GM12873 (cell line): ENCODE data around the gene SRPK2.

Source experiments
- CTCF ChIP-seq: IDR thresholded peaks from 2 replicates; pipeline ENCODE4 v1.5.1; 2012; ENCODE audit warnings: low read depth, mild to moderate bottlenecking, moderate library complexity, low read length, control low read depth; ENCODE audit not compliant: insufficient read depth; ENCODE audit errors: missing control alignments

Gene SRPK2

GRCh38 chr7:105408791-105409410 is 20.2 kb upstream of the SRPK2 start:
- TF ChIP-seq CTCF = no peak

- no peak for TF ChIP-seq CTCF
These were observed 14.4 kb upstream of the SRPK2 start for GRCh38 chr7:105403128-105403527.

- TF ChIP-seq CTCF = no peak
These were observed 13.7 kb upstream of the SRPK2 start for GRCh38 chr7:105402221-105403095.

DNA sequence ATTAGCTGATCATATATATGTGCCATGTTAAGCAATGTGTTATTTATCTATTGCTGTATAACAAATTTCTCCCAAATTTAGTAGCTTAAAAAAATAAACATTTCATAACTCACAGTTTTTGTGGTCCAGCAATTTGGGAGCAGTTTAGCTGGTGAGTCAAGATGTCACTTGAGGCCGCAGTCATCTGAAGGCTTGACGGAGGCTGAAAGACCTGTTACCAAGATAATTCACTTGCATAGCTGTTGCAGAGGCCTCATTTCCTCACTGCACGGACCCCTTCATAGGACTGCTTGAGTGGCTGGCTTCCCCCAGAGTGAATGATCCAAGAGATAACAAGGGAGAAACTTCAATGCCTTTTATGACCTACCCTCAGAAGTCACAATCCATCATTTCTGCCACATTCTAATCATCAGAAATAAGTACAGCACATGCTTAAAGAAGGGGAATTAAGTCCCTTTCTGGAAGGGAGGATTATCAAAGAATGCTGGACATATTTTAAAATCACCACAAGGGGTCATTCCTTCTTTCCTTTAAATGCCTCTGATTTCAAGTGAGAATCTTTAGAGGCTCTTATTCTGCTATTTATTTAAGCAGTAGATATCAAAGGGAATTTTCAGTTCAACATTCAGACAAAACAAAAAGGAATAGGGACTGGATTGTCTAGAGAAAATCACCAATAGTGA is 10.5 kb upstream of the SRPK2 start:
- TF ChIP-seq CTCF = peak; percentile 10

DNA sequence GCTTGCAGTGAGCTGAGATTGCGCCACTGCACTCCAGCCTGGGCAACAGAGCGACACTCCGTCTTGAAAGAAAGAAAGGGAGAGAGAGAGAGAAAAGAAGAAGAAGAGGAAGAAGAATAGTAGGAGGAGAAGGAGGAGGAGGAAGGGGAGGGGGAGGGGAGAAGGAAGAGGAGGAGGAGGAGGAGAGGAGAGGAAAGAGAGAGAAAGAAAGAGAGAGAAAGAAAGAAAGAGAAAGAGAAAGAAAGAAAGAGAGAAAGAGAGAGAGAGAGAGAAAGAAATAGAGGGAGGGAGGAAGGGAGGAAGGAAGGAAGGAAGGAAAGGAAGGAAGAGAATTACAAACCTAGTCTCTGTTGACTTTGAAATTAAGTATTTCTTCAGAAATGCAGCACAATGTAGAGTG is 7.8 kb upstream of the SRPK2 start:
- TF ChIP-seq CTCF = no peak

DNA sequence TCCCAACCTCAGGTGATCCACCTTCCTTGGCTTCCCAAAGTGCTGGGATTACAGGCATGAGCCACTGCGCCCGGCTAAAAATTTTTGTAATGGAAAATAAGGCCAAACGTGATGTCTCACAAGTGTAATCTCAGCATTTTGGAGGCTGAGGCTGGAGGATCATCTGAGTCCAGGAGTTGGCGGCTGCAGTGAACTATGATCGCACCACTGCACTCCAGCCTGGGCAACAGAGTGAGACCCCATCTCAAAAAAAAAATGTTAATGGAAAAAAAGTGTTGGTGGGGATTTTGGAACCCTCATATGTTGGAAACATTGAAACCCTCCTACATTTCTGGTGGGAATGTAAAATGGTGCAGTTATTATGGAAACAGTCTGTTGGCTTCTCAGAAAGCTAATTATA is 2.7 kb upstream of the SRPK2 start:
- no peak for TF ChIP-seq CTCF

GRCh38 chr7:105389889-105390288 is 1.2 kb upstream of the SRPK2 start:
- no peak for TF ChIP-seq CTCF
